GM12873 (cell line): Measurements from ENCODE around the gene FMNL2.

Experiments used
- TF ChIP-seq, protein P1 (sequence below): IDR thresholded peaks from 2 replicates; pipeline ENCODE4 v1.5.1; 2012; ENCODE audit warnings: low read depth, mild to moderate bottlenecking, moderate library complexity, low read length, control low read depth; ENCODE audit not compliant: insufficient read depth; ENCODE audit errors: missing control alignments

FMNL2 gene

DNA sequence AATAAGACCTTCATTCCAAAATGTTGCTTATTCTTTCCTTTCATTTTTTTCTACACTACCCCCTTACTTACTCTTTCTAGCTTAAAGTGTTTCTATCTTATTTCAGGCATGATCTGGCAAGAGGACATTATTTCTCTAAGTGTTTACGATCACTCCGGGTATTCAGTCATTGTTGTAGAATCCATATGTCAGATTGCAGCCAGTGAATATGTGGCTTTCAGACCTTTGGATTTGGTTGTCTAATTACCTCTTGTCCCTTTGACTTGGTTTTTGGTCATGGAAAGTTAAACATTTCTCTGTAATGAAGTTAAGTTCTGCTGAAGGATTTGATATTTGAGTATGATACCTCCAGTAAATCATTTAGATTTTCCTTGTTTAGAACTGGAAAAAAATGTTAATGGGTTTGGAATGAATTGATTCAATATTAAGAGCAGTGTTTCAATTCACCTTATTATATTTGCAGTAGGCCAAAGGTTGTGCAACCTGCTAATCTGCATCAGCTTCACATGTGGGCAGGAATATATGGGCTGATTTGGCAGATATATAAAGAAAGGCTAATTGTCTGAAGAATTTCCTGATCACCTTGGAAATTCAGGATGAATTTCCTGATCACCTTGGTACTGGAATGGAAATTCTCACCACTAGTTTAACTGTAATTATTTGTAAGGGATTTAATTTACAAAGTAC lies 227.4 kb downstream of the FMNL2 start:
- TF ChIP-seq, protein P1, sequence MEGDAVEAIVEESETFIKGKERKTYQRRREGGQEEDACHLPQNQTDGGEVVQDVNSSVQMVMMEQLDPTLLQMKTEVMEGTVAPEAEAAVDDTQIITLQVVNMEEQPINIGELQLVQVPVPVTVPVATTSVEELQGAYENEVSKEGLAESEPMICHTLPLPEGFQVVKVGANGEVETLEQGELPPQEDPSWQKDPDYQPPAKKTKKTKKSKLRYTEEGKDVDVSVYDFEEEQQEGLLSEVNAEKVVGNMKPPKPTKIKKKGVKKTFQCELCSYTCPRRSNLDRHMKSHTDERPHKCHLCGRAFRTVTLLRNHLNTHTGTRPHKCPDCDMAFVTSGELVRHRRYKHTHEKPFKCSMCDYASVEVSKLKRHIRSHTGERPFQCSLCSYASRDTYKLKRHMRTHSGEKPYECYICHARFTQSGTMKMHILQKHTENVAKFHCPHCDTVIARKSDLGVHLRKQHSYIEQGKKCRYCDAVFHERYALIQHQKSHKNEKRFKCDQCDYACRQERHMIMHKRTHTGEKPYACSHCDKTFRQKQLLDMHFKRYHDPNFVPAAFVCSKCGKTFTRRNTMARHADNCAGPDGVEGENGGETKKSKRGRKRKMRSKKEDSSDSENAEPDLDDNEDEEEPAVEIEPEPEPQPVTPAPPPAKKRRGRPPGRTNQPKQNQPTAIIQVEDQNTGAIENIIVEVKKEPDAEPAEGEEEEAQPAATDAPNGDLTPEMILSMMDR: no peak

DNA sequence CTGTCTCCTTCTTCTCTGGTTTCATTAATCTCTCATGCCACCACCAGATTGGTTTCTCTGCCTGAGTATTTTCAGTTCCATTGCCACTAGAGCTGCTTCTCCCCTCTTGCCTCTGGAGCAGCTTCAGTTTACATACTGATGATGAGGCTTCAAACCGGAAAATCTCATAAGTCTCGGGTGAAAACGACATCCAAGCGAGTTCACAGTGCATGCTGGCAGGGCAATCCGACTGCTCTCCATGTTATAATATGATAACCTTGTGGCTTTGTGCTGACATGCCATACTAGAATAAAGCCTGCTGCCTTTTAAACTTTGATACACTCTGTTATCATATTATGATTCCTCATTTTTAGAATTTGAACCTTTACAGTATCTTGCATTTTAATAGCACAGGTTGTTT lies 228.8 kb downstream of the FMNL2 start:
- TF ChIP-seq, protein P1: no peak

DNA sequence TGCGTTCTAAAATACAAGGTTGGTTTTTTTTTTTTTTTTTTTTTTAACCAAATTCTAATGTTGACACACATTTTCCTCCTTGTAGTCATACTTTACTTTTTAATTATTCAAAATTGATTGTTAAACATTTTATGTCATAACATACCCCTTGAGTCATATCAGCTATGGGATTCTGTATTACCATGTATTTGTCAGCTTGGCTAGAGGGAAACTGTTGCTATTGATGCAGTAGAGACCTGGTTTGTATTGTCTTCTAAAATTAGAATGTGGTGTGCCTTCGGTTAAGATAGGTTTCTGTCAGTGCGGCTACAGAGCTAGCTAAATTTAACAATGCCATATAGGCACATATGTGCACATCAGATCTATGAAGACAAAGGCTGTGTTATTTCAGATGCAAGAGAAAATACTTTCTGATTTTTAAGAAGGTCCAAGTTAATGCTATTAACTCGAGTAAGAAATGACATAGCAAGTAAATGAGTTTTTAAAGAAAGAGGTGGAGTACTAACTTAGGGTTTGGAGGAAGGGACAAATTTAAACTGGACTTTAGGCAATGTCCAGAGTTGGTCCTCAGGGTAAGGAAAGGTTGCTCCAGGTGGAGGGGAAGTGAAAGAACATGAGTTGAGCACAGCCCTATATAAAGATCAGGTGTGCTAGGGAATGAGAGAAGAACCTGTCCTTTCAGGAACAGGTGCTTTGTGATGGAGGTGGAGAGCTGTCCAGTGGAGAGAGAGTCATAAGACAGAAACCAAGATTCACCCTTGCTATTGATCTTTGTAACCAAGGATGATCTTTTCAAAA lies 230.0 kb downstream of the FMNL2 start:
- TF ChIP-seq, protein P1: no peak

DNA sequence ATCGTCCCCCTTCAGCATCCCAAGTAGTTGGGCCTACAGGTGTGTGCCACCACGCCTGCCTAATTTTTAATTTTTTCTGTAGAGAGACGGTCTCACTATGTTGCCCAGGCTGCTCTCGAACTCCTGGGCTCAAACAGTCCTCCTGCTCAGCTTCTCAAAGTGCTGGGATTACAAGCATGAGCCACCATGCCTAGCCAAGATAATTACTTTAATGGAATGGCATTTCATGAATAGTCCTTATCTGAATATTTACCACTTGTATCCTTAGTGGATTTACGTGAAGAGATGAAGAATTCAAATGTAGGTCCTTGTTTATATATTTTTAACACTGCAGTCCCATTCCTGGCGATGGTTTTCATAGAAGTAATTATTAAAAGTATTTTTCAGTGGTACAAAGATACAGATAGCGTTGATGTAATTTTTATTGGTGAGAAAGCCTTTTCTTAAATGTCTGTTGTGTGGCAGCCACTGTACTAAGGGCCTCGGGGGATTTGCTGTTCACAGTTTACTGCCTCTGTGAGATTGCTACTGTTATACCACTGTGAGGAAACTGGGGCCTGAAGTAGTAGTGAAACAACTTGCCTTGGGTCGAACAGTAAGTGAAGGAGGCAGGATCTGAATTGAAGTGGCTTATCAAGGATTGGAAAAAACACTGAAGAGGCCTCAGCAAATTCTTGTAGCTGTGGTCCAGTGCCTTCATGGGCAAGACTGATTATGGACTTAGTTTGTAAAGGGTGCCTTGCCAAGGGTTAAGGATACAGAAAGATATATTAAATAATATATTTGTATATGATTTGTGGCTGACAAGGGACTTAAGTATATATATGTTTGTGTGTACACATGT lies 231.1 kb downstream of the FMNL2 start:
- TF ChIP-seq, protein P1: no peak

DNA sequence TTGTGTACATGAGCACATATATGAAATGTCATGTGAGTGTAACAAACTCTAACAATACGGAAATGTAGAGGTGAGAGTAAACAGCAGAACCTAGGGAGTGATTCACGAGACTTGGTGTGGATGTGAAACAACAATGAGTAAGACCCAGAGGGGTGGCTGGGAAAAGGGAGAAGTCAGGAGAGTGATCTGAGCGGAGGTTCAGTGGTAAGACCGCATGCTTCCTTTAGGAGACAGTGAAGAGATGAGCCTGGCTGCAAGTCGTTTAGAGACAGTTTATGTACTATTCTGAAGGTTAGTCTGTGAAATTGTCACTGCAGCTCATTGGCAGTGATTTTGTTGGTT lies 231.7 kb downstream of the FMNL2 start:
- TF ChIP-seq, protein P1: no peak

DNA sequence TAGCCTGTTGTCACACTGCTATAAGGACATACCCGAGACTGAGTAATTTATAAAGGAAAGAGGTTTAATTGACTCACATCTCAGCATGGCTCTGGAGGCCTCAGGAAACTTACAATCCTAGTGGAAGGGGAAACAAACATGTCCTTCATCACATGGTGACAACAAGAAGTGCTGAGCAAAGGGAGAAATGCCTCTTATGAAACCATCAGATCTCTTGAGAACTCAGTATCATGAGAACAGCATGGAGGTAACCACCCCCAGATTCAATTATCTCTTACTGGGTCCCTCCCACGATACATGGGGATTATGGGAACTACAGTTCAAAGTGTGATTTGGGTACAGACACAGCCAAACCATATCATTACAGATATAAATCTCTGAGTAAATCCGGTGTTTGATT lies 233.6 kb downstream of the FMNL2 start:
- TF ChIP-seq, protein P1: no peak

DNA sequence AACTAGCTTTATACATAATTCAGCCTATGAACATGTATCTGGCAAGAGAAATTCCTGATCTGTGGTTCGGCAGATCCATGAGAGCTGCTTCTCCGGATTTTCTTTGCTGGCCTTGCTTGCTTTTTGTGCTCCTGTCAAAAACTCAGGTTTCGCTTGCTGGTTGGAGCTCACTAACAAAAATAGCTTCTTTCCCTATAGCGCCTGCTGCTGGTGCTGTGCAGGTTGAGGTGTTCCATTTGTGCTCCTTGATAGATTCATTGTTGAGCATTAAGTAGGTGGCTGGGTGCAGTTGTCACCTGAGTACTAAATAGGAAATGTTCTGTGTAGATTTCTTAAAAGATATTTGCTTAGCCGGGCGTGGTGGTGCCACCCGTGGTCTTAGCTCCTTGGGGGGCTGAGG lies 234.2 kb downstream of the FMNL2 start:
- TF ChIP-seq, protein P1: peak; percentile 19
